Measurements from ENCODE around the gene COL27A1. TPM values are rescaled to one million over a fixed set of nuclear protein-coding genes. Genes with fewer than 3 reads are reported as not detected.

COL27A1 gene
- total and polyA plus RNA-seq, 2 experiments from 2014 or later = 10.5 to 18.0 TPM

GRCh38 chr9:114210691-114211276 is 55.4 kb downstream of the COL27A1 start:
- Histone ChIP-seq H3K79me2 (replicated peaks; ENCODE audit: insufficient read depth) (no peaks in the 10 kb centered on the region), H2AFZ (no peak overlapping the region), H3K27me3 (ENCODE audit: insufficient read depth) (no peaks in the 10 kb centered on the region), H3K4me3 (no peak overlapping the region), H3K4me1 (ENCODE audit: insufficient read depth) (no peaks in the 10 kb centered on the region), H4K20me1 (replicated peaks; ENCODE audit: insufficient read depth) (no peaks in the 10 kb centered on the region), H3F3A (replicated peaks; ENCODE audit: low read depth) (no peaks in the 10 kb centered on the region), H3K4me2 (no peak overlapping the region), H3K27ac (ENCODE audit: low read depth) (no peak overlapping the region), H3K9me2 (ENCODE audit: insufficient read depth) (no peaks in the 10 kb centered on the region), H3K36me3 (ENCODE audit: insufficient read depth) (no peaks in the 10 kb centered on the region)
- no peak overlapping the region for H3K27ac Mint-ChIP-seq
- no peaks in the 10 kb centered on the region for H3K9me3 Mint-ChIP-seq
- peaks cover 16% of the 10 kb centered on the region for H3K4me1 Mint-ChIP-seq
- ATAC-seq (no peak), DNase-seq (ENCODE audit: low spot score) (no peak)
- H3K27me3 Mint-ChIP-seq (ENCODE audit: insufficient read depth, low read depth, poor library complexity) = peaks cover 21% of the 10 kb centered on the region
- TF ChIP-seq EZH2 (IDR thresholded peaks at IDR 0.05; ENCODE audit: low read depth, unreplicated experiment) (no peak), ZNF462 (CRISPR knock-in tag; IDR thresholded peaks at IDR 0.05) (no peak), STAT1 (IDR thresholded peaks at IDR 0.05; ENCODE audit: unreplicated experiment) (no peak), REST (IDR thresholded peaks at IDR 0.05; ENCODE audit: unreplicated experiment) (no peak), ETS1 (IDR thresholded peaks at IDR 0.05) (no peak), NANOG (IDR thresholded peaks at IDR 0.05; ENCODE audit: borderline replicate concordance) (no peak), EZH2phosphoT487 (IDR thresholded peaks at IDR 0.05; ENCODE audit: unreplicated experiment) (no peak), ZNF114 (CRISPR knock-in tag; IDR thresholded peaks at IDR 0.05) (no peak)
- peaks cover 3% of the 10 kb centered on the region; the same call in 1 of the 3 replicates for H3K36me3 Mint-ChIP-seq (ENCODE audit: low read depth)
- H3K4me3 Mint-ChIP-seq = no peak overlapping the region

Measured in GM23338 (cell line).